Calu3 (cell line): ENCODE results near the gene SLC38A9. TPM values are rescaled to one million over a fixed set of nuclear protein-coding genes. Genes with fewer than 3 reads are reported as not detected.

ENCODE experiments used
- BruUV-seq: library from RNA; stranded (reverse); fragments of 400-500 nt; replicated peaks from 2 replicates; lab custom pipeline; 2021; lab: Mats Ljungman, UMichigan
- CTCF ChIA-PET: fragments of 300-600 bp; sonication (Branson Sonifier 250); formaldehyde crosslinking; loops from one replicate; lab custom pipeline; 2022; ENCODE audit warnings: antibody characterized with exemption; lab: Charles Lee
- DNase-seq: peaks from one replicate; pipeline ENCODE4 v3.0.0; 2022
- H3K27ac Mint-ChIP-seq: one replicate; pipeline ENCODE4 v1.8.0; 2022; ENCODE audit warnings: mixed read lengths; ENCODE audit not compliant: unreplicated experiment
- H3K27me3 Mint-ChIP-seq: one replicate; pipeline ENCODE4 v1.8.0; 2022; ENCODE audit warnings: mixed read lengths; ENCODE audit not compliant: unreplicated experiment
- H3K36me3 Mint-ChIP-seq: one replicate; pipeline ENCODE4 v1.8.0; 2022; ENCODE audit warnings: mild to moderate bottlenecking, moderate library complexity, mixed read lengths; ENCODE audit not compliant: insufficient read depth, unreplicated experiment
- H3K4me1 Mint-ChIP-seq: one replicate; pipeline ENCODE4 v1.8.0; 2022; ENCODE audit warnings: mild to moderate bottlenecking, low read depth, mixed read lengths; ENCODE audit not compliant: unreplicated experiment
- H3K4me3 Mint-ChIP-seq: one replicate; pipeline ENCODE4 v1.8.0; 2022; ENCODE audit warnings: mild to moderate bottlenecking, low read depth, moderate library complexity, mixed read lengths; ENCODE audit not compliant: unreplicated experiment
- H3K9me3 Mint-ChIP-seq: one replicate; pipeline ENCODE4 v1.8.0; 2022; ENCODE audit warnings: low read depth, mixed read lengths; ENCODE audit not compliant: unreplicated experiment
- CTCF ChIP-seq: fragments of 200-600 bp; IDR thresholded peaks from one replicate; pipeline ENCODE4 v1.8.0; 2022; ENCODE audit warnings: antibody characterized with exemption; ENCODE audit not compliant: unreplicated experiment
- intact Hi-C: fragments of 100-400 bp; cut with micrococcal nuclease; formaldehyde crosslinking; loops from one replicate; pipeline ENCODE4 v1.10.0; 2022; ENCODE audit not compliant: unreplicated experiment
- total RNA-seq: library from RNA; stranded (reverse); gene quantifications from 2 replicates; pipeline ENCODE4 v1.2.3, GENCODE V29; 2022

The SLC38A9 gene
- total RNA-seq, 1 experiment from 2014 or later: 30.5 TPM

GRCh38 chr5:55582256-55582655 is 129.9 kb downstream of the SLC38A9 start:
- DNase-seq: no peak
- no peaks in the 10 kb centered on the region for H3K4me1 Mint-ChIP-seq
- no peaks in the 10 kb centered on the region for H3K27me3 Mint-ChIP-seq
- no peak overlapping the region for H3K4me3 Mint-ChIP-seq
- no TSS peak for BruUV-seq
- no peak overlapping the region for H3K27ac Mint-ChIP-seq
- intact Hi-C loops: no loop called here
- no peak for TF ChIP-seq CTCF
- no peaks in the 10 kb centered on the region for H3K9me3 Mint-ChIP-seq
- no peaks in the 10 kb centered on the region for H3K36me3 Mint-ChIP-seq
- CTCF ChIA-PET: no interaction called here

DNA sequence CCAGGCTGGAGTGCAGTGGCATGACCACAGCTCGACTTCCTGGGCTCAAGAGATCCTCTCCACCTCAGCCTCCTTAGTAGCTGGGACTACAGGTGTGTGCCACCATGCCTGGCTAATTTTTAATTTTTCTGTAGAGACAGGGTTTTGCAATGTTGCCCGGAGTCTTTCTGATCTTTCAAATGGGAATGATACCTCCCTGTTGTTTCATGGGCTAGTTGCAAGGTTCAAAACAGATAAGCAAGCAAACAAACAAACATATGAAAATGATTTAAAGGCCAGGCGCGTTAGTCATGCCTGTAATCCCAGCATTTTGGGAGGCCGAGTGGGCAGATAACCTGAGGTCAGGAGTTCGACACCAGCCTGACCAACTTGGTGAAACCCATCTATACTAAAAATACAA is 132.1 kb downstream of the SLC38A9 start:
- H3K27me3 Mint-ChIP-seq: no peaks in the 10 kb centered on the region
- H3K4me3 Mint-ChIP-seq: no peak overlapping the region
- H3K4me1 Mint-ChIP-seq: peaks cover 6% of the 10 kb centered on the region
- intact Hi-C loops: no loop called here
- no peak overlapping the region for H3K27ac Mint-ChIP-seq
- no peaks in the 10 kb centered on the region for H3K9me3 Mint-ChIP-seq
- no peaks in the 10 kb centered on the region for H3K36me3 Mint-ChIP-seq
- DNase-seq: no peak
- CTCF ChIA-PET: interaction anchor here (0.6 kb wide), 1 partner anchor 1687 kb away, joined by 4 read pairs; no protein-coding TSS in a partner anchor
- no TSS peak for BruUV-seq
- TF ChIP-seq CTCF: no peak

DNA sequence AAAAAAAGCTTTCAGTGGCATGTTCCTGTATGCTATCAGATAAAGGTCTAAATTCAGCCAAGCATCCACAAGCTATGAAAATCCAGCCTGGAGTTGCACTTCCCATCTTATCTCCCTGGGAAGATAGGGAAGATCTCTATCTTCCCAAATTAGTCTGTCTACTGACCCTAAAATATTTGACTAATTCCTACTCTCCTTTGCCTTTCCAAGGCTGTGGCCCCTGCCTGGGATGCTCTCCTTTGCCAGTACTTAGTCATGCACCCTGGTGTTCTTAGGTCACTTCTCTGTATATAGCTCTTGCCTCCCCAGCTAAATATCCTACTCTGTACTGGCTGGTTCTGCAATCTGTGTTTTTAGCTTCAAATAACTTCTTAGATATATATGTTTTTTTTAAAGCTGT is 133.4 kb downstream of the SLC38A9 start:
- DNase-seq: no peak
- Mint-ChIP-seq H3K27ac (no peak overlapping the region), H3K36me3 (no peaks in the 10 kb centered on the region), H3K27me3 (no peaks in the 10 kb centered on the region), H3K4me1 (peaks cover 6% of the 10 kb centered on the region), H3K4me3 (no peak overlapping the region), H3K9me3 (no peaks in the 10 kb centered on the region)
- BruUV-seq: no TSS peak
- no peak for TF ChIP-seq CTCF
- intact Hi-C loops: no loop called here
- CTCF ChIA-PET: no interaction called here

- H3K27ac Mint-ChIP-seq: no peak overlapping the region
Observed at GRCh38 chr5:55577353-55578060, 134.6 kb downstream of the SLC38A9 start.

More at GRCh38 chr5:55577353-55578060, 134.6 kb downstream of the SLC38A9 start:
- no peaks in the 10 kb centered on the region for H3K36me3 Mint-ChIP-seq
- no TSS peak for BruUV-seq
- H3K9me3 Mint-ChIP-seq: no peaks in the 10 kb centered on the region
- intact Hi-C loops: no loop called here
- CTCF ChIA-PET: no interaction called here
- DNase-seq: no peak
- H3K4me1 Mint-ChIP-seq: peaks cover 6% of the 10 kb centered on the region
- no peaks in the 10 kb centered on the region for H3K27me3 Mint-ChIP-seq
- no peak for TF ChIP-seq CTCF
- H3K4me3 Mint-ChIP-seq: no peak overlapping the region
